ENCODE data around the gene NEURL1B.

NEURL1B gene

GRCh38 chr5:172594867-172595466 is 46.1 kb upstream of the NEURL1B start:
- TF ChIP-seq CTCF (conservative IDR thresholded peaks at IDR 0.05; ENCODE audit: control insufficient read depth, insufficient read depth, low read depth, low read length) = no peak
- DNase-seq (ENCODE audit: low read depth) = no peak
- H3K4me3 ChIP-seq (ENCODE audit: control insufficient read depth, low read depth, low read length) = no peak overlapping the region

- H3K4me3 ChIP-seq (ENCODE audit: control insufficient read depth, low read depth, low read length) = no peak overlapping the region
- TF ChIP-seq CTCF (conservative IDR thresholded peaks at IDR 0.05; ENCODE audit: control insufficient read depth, insufficient read depth, low read depth, low read length) = no peak
- no peak for DNase-seq (ENCODE audit: low read depth)
Observed at GRCh38 chr5:172595596-172596455, 45.2 kb upstream of the NEURL1B start.

GRCh38 chr5:172596638-172597231 is 44.3 kb upstream of the NEURL1B start:
- TF ChIP-seq CTCF (conservative IDR thresholded peaks at IDR 0.05; ENCODE audit: control insufficient read depth, insufficient read depth, low read depth, low read length) = no peak
- H3K4me3 ChIP-seq (ENCODE audit: control insufficient read depth, low read depth, low read length) = no peak overlapping the region
- no peak for DNase-seq (ENCODE audit: low read depth)

- H3K4me3 ChIP-seq (ENCODE audit: control insufficient read depth, low read depth, low read length) = no peak overlapping the region
- no peak for TF ChIP-seq CTCF (conservative IDR thresholded peaks at IDR 0.05; ENCODE audit: control insufficient read depth, insufficient read depth, low read depth, low read length)
- no peak for DNase-seq (ENCODE audit: low read depth)
Observed at GRCh38 chr5:172597755-172598155, 43.3 kb upstream of the NEURL1B start.

GRCh38 chr5:172598251-172599203 is 42.5 kb upstream of the NEURL1B start:
- no peak overlapping the region for H3K4me3 ChIP-seq (ENCODE audit: control insufficient read depth, low read depth, low read length)
- TF ChIP-seq CTCF (conservative IDR thresholded peaks at IDR 0.05; ENCODE audit: control insufficient read depth, insufficient read depth, low read depth, low read length) = no peak
- DNase-seq (ENCODE audit: low read depth) = no peak

GRCh38 chr5:172599204-172599567 is 41.9 kb upstream of the NEURL1B start:
- no peak overlapping the region for H3K4me3 ChIP-seq (ENCODE audit: control insufficient read depth, low read depth, low read length)
- no peak for DNase-seq (ENCODE audit: low read depth)
- no peak for TF ChIP-seq CTCF (conservative IDR thresholded peaks at IDR 0.05; ENCODE audit: control insufficient read depth, insufficient read depth, low read depth, low read length)
